Fibroblast of the aortic adventitia (primary cell): ENCODE results near the gene TRMT61A. TPM values are rescaled to one million over a fixed set of nuclear protein-coding genes. Genes with fewer than 3 reads are reported as not detected.

Experiments used
- DNase-seq: peaks from one replicate; pipeline ENCODE4 v3.0.0-alpha.2; 2010; ENCODE audit warnings: low read depth
- H3K4me3 ChIP-seq: 2 replicates; pipeline ENCODE4 v1.5.1; 2011; ENCODE audit warnings: low read depth, mild to moderate bottlenecking, control low read depth, low read length, moderate library complexity
- CTCF ChIP-seq: IDR thresholded peaks from 2 replicates; pipeline ENCODE4 v1.5.1; 2011; ENCODE audit warnings: mild to moderate bottlenecking, low read length, control low read depth, inconsistent platforms; ENCODE audit not compliant: insufficient read depth
- total RNA-seq: library from RNA; depleted of rRNA; stranded (reverse); fragments of >200 nt; gene quantifications from 2 replicates; pipeline ENCODE4 v1.2.3, GENCODE V29; 2012; ENCODE audit warnings: low replicate concordance

TRMT61A gene
- total RNA-seq, 1 donor, result 9.2 TPM

GRCh38 chr14:103519043-103519836, 9.8 kb upstream of the TRMT61A start:
- no peak for TF ChIP-seq CTCF
- H3K4me3 ChIP-seq, result no peak overlapping the region
- DNase-seq, result peak; percentile 58

GRCh38 chr14:103519837-103520212, 9.2 kb upstream of the TRMT61A start:
- DNase-seq, result no peak
- no peak overlapping the region for H3K4me3 ChIP-seq
- TF ChIP-seq CTCF, result no peak

- H3K4me3 ChIP-seq, result no peak overlapping the region
- DNase-seq, result no peak
- TF ChIP-seq CTCF, result no peak
Measured at GRCh38 chr14:103520269-103520656, 8.7 kb upstream of the TRMT61A start.

- H3K4me3 ChIP-seq, result peak overlapping the region; percentile 57
- peak; percentile 42 for TF ChIP-seq CTCF
- DNase-seq, result peak; percentile 41
Measured at GRCh38 chr14:103520657-103521437, 8.1 kb upstream of the TRMT61A start.

GRCh38 chr14:103521438-103521950, 7.5 kb upstream of the TRMT61A start:
- H3K4me3 ChIP-seq, result peak overlapping the region; percentile 60
- DNase-seq, result no peak
- no peak for TF ChIP-seq CTCF

GRCh38 chr14:103521951-103522563, 6.9 kb upstream of the TRMT61A start:
- TF ChIP-seq CTCF, result no peak
- H3K4me3 ChIP-seq, result peak overlapping the region; percentile 60
- no peak for DNase-seq
